ENCODE measurements around the gene SFT2D3. TPM values are rescaled to one million over a fixed set of nuclear protein-coding genes. Genes with fewer than 3 reads are reported as not detected.

Gene SFT2D3
- total and polyA plus RNA-seq, 9 of the 15 experiments (the other 6 are each of a cell fraction or from before 2014, with no cell fraction given), result 7.5 to 9.9 (median 8.9) TPM; not detected in 2

GRCh38 chr2:127661949-127662510 lies 39.3 kb upstream of the SFT2D3 start:
- TF ChIP-seq ZKSCAN1 (IDR thresholded peaks at IDR 0.05; ENCODE audit: low read depth, low read length), result no peak
- TF ChIP-seq ZNF830 (CRISPR knock-in tag; IDR thresholded peaks at IDR 0.05), result no peak
- TF ChIP-seq ZNF431 (CRISPR knock-in tag; IDR thresholded peaks at IDR 0.05), result no peak
- TF ChIP-seq BRF2 (IDR thresholded peaks at IDR 0.05; ENCODE audit: borderline replicate concordance, insufficient read depth, insufficient read length), result no peak
- TF ChIP-seq COPS2 (conservative IDR thresholded peaks at IDR 0.05), result no peak
- no peak for TF ChIP-seq NRF1 (conservative IDR thresholded peaks at IDR 0.05 in 1 of 2, IDR thresholded peaks at IDR 0.05 in 1 of 2)
- TF ChIP-seq NFRKB (IDR thresholded peaks at IDR 0.05; ENCODE audit: low read depth), result no peak
- TF ChIP-seq CXXC5 (CRISPR knock-in tag; IDR thresholded peaks at IDR 0.05), result no peak
- TF ChIP-seq ATF4 (CRISPR knock-in tag; IDR thresholded peaks at IDR 0.05), result no peak

More at GRCh38 chr2:127661949-127662510, 39.3 kb upstream of the SFT2D3 start:
- Histone ChIP-seq H3K27me3 (ENCODE audit: control insufficient read depth in 2 of 2, insufficient read depth in 2 of 2, low read length in 2 of 2) (peaks cover 42 to 61% of the 10 kb centered on the region in 2 experiments), H3K4me3 (no peak overlapping the region), H3K36me3 (ENCODE audit: control insufficient read depth, insufficient read depth, low read length) (no peaks in the 10 kb centered on the region), H3K4me2 (ENCODE audit: insufficient read depth, low read length) (no peak overlapping the region), H3K79me2 (ENCODE audit: control insufficient read depth, insufficient read depth, low read length) (no peaks in the 10 kb centered on the region), H3K4me1 (replicated peaks in 1 of 2; ENCODE audit: control insufficient read depth in 2 of 2, insufficient read depth in 2 of 2, low read length in 2 of 2) (peaks cover 2 to 9% of the 10 kb centered on the region in 2 experiments; a peak in 3 of 5 replicates), H3K9ac (ENCODE audit: insufficient read depth in 1 of 2, low read depth in 2 of 2, low read length in 2 of 2) (no peak overlapping the region; a peak in 1 of 4 replicates), H3K9me1 (ENCODE audit: control insufficient read depth, insufficient read depth, low read length) (no peaks in the 10 kb centered on the region), H3K27ac (ENCODE audit: extremely low read depth, low read depth, low read length) (no peak overlapping the region), H3K9me3 (replicated peaks; ENCODE audit: control insufficient read depth, insufficient read depth, low read depth, low read length) (no peaks in the 10 kb centered on the region; the same call in 1 of the 2 replicates), H2AFZ (ENCODE audit: low read depth, low read length) (no peak overlapping the region), H4K20me1 (replicated peaks; ENCODE audit: control insufficient read depth, insufficient read depth, low read length) (no peaks in the 10 kb centered on the region; the same call in none of the 2 replicates)
- intact Hi-C loops (cut with micrococcal nuclease), result no loop called here
- in situ Hi-C loops (cut with MboI), result no loop called here
- FAIRE-seq, result no peak
- BruUV-seq (replicated peaks), result no TSS peak
- POLR2A ChIA-PET, result no interaction called here
- CTCF ChIA-PET (ENCODE audit: low intra/inter-chr PET ratio), result no interaction called here
- peak; percentile 44 for ATAC-seq
- 7% methylated on average over 9 of the region's 9 CpGs for WGBS (ENCODE audit: insufficient coverage, low coverage, missing lambda C conversion rate)
- no peak for DNase-seq (ENCODE audit: extremely low read depth in 1 of 4, low spot score in 3 of 4)

Data from K562 (cell line).